Measurements from ENCODE around the gene GNA14.

DNA sequence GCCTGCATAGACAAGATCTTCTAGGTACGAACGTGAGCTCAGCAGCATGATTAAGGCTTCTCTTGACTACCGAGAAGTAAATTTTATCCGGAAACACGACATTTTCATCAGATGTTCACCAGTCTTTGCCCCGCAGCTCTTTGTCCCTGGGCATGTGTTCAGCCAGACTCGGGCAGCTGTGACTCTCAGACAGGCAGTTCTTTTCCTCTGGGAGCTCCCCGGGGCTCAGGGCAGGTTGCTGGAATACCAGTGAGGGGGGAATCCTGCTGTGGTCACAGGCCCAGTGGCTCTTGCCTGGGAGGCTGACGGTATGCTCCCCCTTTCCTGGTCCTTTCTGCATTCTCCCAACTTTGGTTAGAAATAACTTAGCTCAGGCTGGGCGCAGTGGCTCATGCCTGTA is 186.1 kb downstream of the GNA14 start:
- TF ChIP-seq, protein P1, sequence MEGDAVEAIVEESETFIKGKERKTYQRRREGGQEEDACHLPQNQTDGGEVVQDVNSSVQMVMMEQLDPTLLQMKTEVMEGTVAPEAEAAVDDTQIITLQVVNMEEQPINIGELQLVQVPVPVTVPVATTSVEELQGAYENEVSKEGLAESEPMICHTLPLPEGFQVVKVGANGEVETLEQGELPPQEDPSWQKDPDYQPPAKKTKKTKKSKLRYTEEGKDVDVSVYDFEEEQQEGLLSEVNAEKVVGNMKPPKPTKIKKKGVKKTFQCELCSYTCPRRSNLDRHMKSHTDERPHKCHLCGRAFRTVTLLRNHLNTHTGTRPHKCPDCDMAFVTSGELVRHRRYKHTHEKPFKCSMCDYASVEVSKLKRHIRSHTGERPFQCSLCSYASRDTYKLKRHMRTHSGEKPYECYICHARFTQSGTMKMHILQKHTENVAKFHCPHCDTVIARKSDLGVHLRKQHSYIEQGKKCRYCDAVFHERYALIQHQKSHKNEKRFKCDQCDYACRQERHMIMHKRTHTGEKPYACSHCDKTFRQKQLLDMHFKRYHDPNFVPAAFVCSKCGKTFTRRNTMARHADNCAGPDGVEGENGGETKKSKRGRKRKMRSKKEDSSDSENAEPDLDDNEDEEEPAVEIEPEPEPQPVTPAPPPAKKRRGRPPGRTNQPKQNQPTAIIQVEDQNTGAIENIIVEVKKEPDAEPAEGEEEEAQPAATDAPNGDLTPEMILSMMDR (IDR thresholded peaks at IDR 0.05) = no peak
- no peak for TF ChIP-seq POLR2A (IDR thresholded peaks at IDR 0.05)

All from Peyer's patch (tissue), 4 donors.